Loucy (cell line): Measurements from ENCODE around the gene ARPC4.

ENCODE experiments used
- EZH2phosphoT487 ChIP-seq: fragments of 200-600 bp; IDR thresholded peaks from 2 replicates; pipeline ENCODE4 v1.6.1; 2018; ENCODE audit warnings: antibody characterized with exemption, mild to moderate bottlenecking, moderate library complexity, borderline replicate concordance
- TF ChIP-seq, protein P1 (sequence below): fragments of 200-600 bp; sonication (generic); conservative IDR thresholded peaks from 2 replicates; pipeline ENCODE4 v1.5.1; 2014; ENCODE audit warnings: mild to moderate bottlenecking, antibody characterized with exemption, low read length

GRCh38 chr3:9846231-9846630 is 53.3 kb downstream of the ARPC4 start:
- TF ChIP-seq, protein P1, sequence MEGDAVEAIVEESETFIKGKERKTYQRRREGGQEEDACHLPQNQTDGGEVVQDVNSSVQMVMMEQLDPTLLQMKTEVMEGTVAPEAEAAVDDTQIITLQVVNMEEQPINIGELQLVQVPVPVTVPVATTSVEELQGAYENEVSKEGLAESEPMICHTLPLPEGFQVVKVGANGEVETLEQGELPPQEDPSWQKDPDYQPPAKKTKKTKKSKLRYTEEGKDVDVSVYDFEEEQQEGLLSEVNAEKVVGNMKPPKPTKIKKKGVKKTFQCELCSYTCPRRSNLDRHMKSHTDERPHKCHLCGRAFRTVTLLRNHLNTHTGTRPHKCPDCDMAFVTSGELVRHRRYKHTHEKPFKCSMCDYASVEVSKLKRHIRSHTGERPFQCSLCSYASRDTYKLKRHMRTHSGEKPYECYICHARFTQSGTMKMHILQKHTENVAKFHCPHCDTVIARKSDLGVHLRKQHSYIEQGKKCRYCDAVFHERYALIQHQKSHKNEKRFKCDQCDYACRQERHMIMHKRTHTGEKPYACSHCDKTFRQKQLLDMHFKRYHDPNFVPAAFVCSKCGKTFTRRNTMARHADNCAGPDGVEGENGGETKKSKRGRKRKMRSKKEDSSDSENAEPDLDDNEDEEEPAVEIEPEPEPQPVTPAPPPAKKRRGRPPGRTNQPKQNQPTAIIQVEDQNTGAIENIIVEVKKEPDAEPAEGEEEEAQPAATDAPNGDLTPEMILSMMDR: no peak
- no peak for TF ChIP-seq EZH2phosphoT487
